GM12873 (cell line): Measurements from ENCODE around the gene ZFP1.
A peak's percentile ranks its signal among the peaks of the same experiment; 100 is the strongest.

Experiments
- TF ChIP-seq, protein P1 (sequence below): IDR thresholded peaks from 2 replicates; pipeline ENCODE4 v1.5.1; 2012; ENCODE audit warnings: low read depth, mild to moderate bottlenecking, moderate library complexity, low read length, control low read depth; ENCODE audit not compliant: insufficient read depth; ENCODE audit errors: missing control alignments

The ZFP1 gene

DNA sequence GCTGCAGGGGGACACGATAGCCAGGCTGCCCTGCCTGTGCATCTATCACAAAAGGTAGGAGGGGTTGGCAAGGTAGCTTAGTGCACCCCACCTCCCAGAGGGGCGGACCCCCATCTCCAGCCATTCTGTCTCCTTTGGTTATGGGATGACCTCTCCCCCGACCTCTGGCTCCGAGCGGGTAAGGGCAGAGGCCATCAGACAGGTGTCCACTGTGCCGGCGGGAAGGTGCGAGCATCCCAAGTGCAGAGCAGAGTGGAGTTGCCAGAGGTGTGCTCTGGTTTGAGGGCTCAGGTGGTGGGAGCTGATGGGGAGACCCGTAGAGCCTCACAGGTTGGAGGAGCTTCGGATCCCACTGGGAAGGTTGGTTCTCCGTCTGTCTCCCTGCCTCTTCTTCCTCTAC is 43.5 kb upstream of the ZFP1 start:
- TF ChIP-seq, protein P1, sequence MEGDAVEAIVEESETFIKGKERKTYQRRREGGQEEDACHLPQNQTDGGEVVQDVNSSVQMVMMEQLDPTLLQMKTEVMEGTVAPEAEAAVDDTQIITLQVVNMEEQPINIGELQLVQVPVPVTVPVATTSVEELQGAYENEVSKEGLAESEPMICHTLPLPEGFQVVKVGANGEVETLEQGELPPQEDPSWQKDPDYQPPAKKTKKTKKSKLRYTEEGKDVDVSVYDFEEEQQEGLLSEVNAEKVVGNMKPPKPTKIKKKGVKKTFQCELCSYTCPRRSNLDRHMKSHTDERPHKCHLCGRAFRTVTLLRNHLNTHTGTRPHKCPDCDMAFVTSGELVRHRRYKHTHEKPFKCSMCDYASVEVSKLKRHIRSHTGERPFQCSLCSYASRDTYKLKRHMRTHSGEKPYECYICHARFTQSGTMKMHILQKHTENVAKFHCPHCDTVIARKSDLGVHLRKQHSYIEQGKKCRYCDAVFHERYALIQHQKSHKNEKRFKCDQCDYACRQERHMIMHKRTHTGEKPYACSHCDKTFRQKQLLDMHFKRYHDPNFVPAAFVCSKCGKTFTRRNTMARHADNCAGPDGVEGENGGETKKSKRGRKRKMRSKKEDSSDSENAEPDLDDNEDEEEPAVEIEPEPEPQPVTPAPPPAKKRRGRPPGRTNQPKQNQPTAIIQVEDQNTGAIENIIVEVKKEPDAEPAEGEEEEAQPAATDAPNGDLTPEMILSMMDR: no peak

DNA sequence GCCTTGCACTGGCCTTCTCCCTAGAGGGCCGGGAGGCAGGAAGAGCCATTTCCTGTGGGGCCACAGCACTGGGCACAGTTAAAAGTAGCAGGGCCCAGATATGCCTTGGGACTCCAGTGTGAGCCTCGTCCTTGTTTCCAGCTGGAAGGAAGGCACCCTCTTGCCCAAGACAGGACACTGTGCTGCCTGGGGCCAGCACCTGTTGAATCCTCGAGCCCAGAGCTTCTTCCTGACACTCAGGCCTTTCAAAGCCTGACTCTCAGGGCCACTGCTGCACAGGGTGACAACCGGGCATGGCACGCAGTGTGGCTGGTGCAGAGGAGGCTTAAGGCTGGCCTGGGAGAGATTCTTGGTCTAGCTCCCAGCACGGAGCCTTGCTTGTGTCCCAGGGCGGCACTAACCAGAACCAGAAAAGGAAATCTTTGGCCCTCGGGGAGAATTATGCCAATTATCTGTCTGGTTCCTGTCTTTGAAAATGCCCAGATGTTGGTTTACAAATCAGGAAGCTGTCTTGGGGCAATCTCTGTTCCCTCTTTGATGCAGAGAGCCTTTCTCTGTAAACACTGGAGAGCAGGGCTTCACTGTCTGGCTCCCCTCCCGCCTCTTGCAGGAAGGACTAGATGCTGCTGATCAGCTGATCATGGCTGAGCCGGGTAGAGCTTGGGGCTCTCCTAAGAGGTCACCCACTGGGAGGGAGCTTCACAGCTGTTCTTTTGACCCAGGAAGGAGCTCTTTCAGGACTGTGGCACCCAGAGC is 42.8 kb upstream of the ZFP1 start:
- TF ChIP-seq, protein P1: no peak

DNA sequence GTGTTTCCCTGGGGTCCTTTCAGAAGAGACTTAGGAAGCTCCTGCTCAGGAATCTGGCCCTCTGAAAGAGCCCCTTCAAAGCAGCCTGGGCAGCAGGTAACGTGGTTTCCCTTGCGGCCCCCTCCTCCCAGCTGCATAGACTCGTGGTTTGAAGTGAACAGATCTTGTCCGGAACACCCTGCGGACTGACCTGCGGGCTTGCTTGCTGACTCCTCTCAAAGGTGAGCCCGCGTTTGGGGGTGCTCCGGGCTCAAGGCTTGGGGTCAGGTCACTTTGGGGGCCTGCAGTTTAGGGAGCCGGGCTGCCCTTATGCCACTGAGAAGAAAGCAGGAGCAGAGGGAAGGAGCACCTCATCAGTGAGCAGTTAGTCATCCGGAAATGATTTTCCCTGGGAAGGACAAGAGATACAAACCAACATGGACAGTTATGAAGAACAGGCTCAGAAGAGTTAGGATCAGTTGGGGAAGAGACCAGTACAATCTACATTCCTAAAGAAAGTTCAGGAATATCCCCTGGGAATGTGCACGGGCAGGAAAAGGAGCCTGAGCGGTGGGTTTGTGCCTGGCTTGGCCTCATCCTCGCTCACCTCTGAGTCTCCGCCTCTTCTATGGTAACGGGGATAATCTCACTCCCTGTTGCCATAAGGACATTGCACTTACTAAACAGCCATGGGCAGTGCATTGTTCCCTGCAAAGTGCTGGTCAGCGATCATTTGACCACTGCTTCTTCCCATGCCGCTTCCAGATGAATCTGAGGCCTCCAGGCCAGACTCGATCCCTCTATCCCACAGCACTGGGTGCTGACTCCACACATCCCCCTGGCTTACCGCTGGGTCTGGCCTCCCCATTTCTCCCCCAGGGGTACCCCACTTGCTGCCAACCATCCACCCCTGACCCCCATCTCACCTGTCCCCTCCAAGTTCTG is 41.7 kb upstream of the ZFP1 start:
- TF ChIP-seq, protein P1: no peak

DNA sequence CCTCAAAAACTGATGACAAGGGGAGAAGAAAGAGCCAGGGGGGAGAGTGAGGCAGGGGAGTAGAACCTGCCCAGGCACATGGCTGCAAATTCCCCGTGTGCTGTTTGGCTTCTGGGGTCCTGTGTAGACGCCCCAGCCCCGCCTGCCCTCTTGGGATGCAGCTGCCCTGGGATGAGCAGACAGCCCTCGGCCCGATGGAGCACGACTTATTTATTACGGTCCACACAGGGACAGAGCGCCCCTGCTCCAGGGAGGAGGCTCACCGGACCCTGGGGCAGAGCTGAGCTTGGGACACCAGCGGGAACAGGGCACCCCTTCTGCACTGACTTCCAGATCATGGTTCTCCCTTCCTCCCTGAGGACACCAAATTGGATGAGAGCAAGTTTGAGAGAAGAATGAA is 40.8 kb upstream of the ZFP1 start:
- TF ChIP-seq, protein P1: no peak

DNA sequence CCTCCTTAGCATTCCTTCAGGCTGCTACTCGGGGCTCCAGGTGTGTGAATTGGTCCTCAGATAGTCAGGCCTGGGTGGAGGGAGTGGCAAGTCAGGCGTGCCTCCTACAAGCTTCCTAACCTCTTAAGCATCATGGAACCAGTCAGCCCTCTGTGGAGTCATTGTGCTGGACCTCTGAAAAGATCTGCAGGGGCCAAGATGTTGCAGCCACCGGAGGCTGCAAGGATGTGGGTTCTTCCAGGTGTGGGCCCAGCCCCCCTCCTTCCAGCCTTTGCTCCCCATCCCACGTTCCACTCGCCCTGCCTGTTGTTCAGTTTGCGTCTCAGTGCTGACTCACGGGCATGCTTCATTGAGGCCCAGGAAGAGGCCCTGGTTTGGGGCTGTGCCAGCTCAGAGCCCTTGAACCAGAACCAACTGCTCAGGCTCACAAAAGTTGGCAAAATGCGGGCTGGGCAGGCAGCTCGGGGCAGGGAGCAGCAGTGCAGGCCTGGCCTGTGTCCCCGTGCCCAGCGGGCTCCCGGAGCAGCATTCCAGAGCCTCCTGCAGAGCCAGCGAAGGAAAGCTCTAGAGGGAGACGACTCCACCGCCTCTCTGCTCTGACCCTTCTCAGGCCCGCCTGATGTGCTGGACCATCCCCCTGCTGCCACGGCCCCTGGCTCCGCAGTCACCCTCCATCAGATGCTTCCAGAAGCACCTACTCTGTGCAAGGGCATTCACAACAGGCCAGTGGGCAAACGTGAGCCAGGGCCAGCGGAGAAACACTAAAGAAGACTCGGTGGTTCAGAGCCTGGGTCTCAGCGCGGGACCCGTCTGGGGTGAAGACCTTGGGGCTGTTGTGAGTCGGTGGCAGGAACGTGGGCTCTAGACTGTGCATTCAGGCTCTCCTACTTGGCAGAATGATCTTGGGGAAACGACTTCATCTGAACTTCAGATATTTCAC is 39.3 kb upstream of the ZFP1 start:
- TF ChIP-seq, protein P1: no peak

DNA sequence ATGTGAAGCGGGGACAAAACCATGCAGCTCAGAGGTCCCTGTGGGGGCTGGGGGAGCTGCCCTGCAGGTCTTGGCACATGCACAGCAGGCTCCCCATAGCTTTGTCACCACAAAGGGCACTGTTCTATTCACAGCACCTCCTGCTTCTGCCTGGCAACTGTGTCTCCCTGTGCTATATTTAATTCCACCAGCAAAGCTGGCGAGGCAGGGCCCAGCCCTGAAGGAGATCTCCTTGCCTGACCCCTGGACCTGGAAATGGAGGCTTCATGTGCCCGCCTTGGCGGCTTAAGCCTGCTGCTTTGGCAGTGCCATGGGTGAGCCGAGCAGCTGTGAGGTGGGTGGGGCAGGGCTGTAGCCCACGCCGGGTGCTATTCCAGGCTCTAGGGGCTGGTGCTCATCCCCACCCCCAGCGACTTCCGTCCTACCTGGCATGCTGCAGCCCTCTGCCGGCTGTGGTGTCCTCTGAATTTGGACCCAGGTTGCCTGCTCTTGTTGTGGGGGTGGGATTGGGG is 38.5 kb upstream of the ZFP1 start:
- TF ChIP-seq, protein P1: peak; percentile 23
